ENCODE results near the gene GANAB. TPM values are rescaled to one million over a fixed set of nuclear protein-coding genes. Genes with fewer than 3 reads are reported as not detected.
A peak's percentile ranks its signal among the peaks of the same experiment; 100 is the strongest.

The GANAB gene
- total and polyA plus RNA-seq, 2 of the 13 experiments (the other 11 are each of a cell fraction or from before 2014, with no cell fraction given), result 99.5 to 234 TPM

GRCh38 chr11:62671608-62672389 lies 25.4 kb upstream of the GANAB start, which contains the start of the genes LBHD1 and UQCC3 (continued):
- TF ChIP-seq JUNB (CRISPR knock-in tag; IDR thresholded peaks at IDR 0.05; ENCODE audit: borderline replicate concordance), result no peak; the same call in 1 of the 2 replicates
- no peak; the same call in none of the 2 replicates for TF ChIP-seq MXD3 (CRISPR knock-in tag; IDR thresholded peaks at IDR 0.05)
- TF ChIP-seq ZSCAN25 (CRISPR knock-in tag; IDR thresholded peaks at IDR 0.05), result peak; percentile 7; the same call in 1 of the 2 replicates
- TF ChIP-seq GTF2F1 (IDR thresholded peaks at IDR 0.05; ENCODE audit: low read length), result no peak
- TF ChIP-seq ZNF572 (CRISPR knock-in tag; IDR thresholded peaks at IDR 0.05), result peak; percentile 53; the same call in 1 of the 2 replicates
- TF ChIP-seq CBX5 (CRISPR knock-in tag; IDR thresholded peaks at IDR 0.05; ENCODE audit: borderline replicate concordance), result no peak; the same call in 1 of the 2 replicates
- peak; percentile 38; the same call in 1 of the 2 replicates for TF ChIP-seq ZFY (CRISPR knock-in tag; IDR thresholded peaks at IDR 0.05)
- TF ChIP-seq ZNF224 (CRISPR knock-in tag; IDR thresholded peaks at IDR 0.05), result 0 out of 2 replicates have a peak, but pooled peaks have one; percentile 51
- TF ChIP-seq SIN3B (IDR thresholded peaks at IDR 0.05; ENCODE audit: low read length), result no peak; the same call in 1 of the 2 replicates
- no peak for TF ChIP-seq ZNF503 (CRISPR knock-in tag; IDR thresholded peaks at IDR 0.05)
- TF ChIP-seq MIXL1 (CRISPR knock-in tag; IDR thresholded peaks at IDR 0.05), result no peak
- TF ChIP-seq PRDM4 (CRISPR knock-in tag; IDR thresholded peaks at IDR 0.05; ENCODE audit: borderline replicate concordance), result no peak
- peak; percentile 39; the same call in 1 of the 2 replicates for TF ChIP-seq MAFF (IDR thresholded peaks at IDR 0.05; ENCODE audit: low read depth, low read length)
- 0 out of 2 replicates have a peak, but pooled peaks have one; percentile 56 for TF ChIP-seq HNRNPL (IDR thresholded peaks at IDR 0.05; ENCODE audit: low read depth, low read length)
- TF ChIP-seq HNRNPLL (IDR thresholded peaks at IDR 0.05; ENCODE audit: low read depth, low read length, poor library complexity, severe bottlenecking), result peak; percentile 100
- TF ChIP-seq SMARCE1 (IDR thresholded peaks at IDR 0.05; ENCODE audit: borderline replicate concordance), result no peak
- 0 out of 2 replicates have a peak, but pooled peaks have one; percentile 82 for TF ChIP-seq KLF13 (CRISPR knock-in tag; IDR thresholded peaks at IDR 0.05)
- no peak; the same call in 1 of the 2 replicates for TF ChIP-seq ZSCAN21 (CRISPR knock-in tag; IDR thresholded peaks at IDR 0.05; ENCODE audit: borderline replicate concordance)
- peak; percentile 89 for TF ChIP-seq AGO1 (IDR thresholded peaks at IDR 0.05; ENCODE audit: low read depth, low read length, poor library complexity, severe bottlenecking)
- no peak for TF ChIP-seq PAWR (CRISPR knock-in tag; IDR thresholded peaks at IDR 0.05; ENCODE audit: borderline replicate concordance)
- no peak for TF ChIP-seq CEBPZ (IDR thresholded peaks at IDR 0.05; ENCODE audit: low read length)
